Body of pancreas (tissue), 4 donors: Measurements from ENCODE around the gene MUC12.

ENCODE experiments used
- CTCF ChIP-seq, 7 experiments: fragments of 450-650 bp in 4 of 7; fragments of 200-600 bp in 3 of 7; sonication (generic) in 3 of 7; IDR thresholded peaks; one replicate each; pipeline ENCODE4 v1.5.1; 2016 to 2019; ENCODE audit warnings: antibody characterized with exemption in 7 of 7
- POLR2A ChIP-seq, 3 donors: fragments of 450-650 bp; IDR thresholded peaks; one replicate each; pipeline ENCODE4 v1.6.1; 2016; ENCODE audit warnings: antibody characterized with exemption in 3 of 3, mild to moderate bottlenecking in 2 of 3

GRCh38 chr7:100968031-100968430 lies 1.3 kb upstream of the MUC12 start:
- TF ChIP-seq POLR2A (IDR thresholded peaks at IDR 0.05) (no peak), CTCF (IDR thresholded peaks at IDR 0.05) (no peak)
